IMR-90 (cell line): ENCODE results near the gene SSBP3. TPM values are rescaled to one million over a fixed set of nuclear protein-coding genes. Genes with fewer than 3 reads are reported as not detected.

Source experiments
- ATAC-seq: fragments of 200-7000 bp; cut with Tn5 transposase; 2 replicates; pipeline ENCODE4 v1.9.1; 2020; ENCODE audit warnings: low read depth, mild to moderate bottlenecking, moderate library complexity
- BruUV-seq: library from RNA; stranded (reverse); fragments of 400-500 nt; replicated peaks from 2 replicates; lab custom pipeline; 2021; lab: Mats Ljungman, UMichigan
- CTCF ChIA-PET: fragments of 300-600 bp; formaldehyde crosslinking; extraction: SDS; loops from one replicate; lab custom pipeline; 2021; ENCODE audit warnings: antibody characterized with exemption; lab: Yijun Ruan, JAX
- POLR2A ChIA-PET: fragments of 300-600 bp; sonication (Branson Sonifier 250); formaldehyde crosslinking; loops from one replicate; lab custom pipeline; 2022; ENCODE audit warnings: antibody characterized with exemption; ENCODE audit not compliant: unreplicated experiment; lab: Charles Lee
- DNase-seq: peaks from one replicate; pipeline ENCODE4 v3.0.0; 2013
- H2AFZ ChIP-seq: replicated peaks from 2 replicates; pipeline ENCODE3; 2013; ENCODE audit warnings: low read length, mild to moderate bottlenecking; ENCODE audit not compliant: poor library complexity
- H2AK5ac ChIP-seq: 2 replicates; pipeline ENCODE4 v1.6.1; 2013; ENCODE audit warnings: low read depth, low read length, inconsistent platforms
- H2AK9ac ChIP-seq: replicated peaks from 2 replicates; pipeline ENCODE3; 2013; ENCODE audit warnings: mild to moderate bottlenecking, low read depth, low read length, moderate library complexity; ENCODE audit not compliant: poor library complexity
- H2BK120ac ChIP-seq: 2 replicates; pipeline ENCODE4 v1.6.1; 2013; ENCODE audit warnings: low read depth, low read length, inconsistent platforms
- H2BK15ac ChIP-seq: 3 replicates; pipeline ENCODE4 v1.6.1; 2013; ENCODE audit warnings: low read depth, low read length, inconsistent platforms
- H2BK20ac ChIP-seq: 2 replicates; pipeline ENCODE4 v1.6.1; 2013; ENCODE audit warnings: low read depth, mild to moderate bottlenecking, inconsistent platforms, low read length, moderate library complexity
- H2BK5ac ChIP-seq: 2 replicates; pipeline ENCODE4 v1.6.1; 2013; ENCODE audit warnings: mild to moderate bottlenecking, low read depth, low read length, inconsistent platforms; ENCODE audit not compliant: poor library complexity, severe bottlenecking
- H3K14ac ChIP-seq: replicated peaks from 2 replicates; pipeline ENCODE4 v1.6.1; 2013; ENCODE audit warnings: low read depth, low read length, inconsistent platforms
- H3K18ac ChIP-seq: 2 replicates; pipeline ENCODE4 v1.6.1; 2013; ENCODE audit warnings: low read depth, low read length, control low read depth
- H3K23ac ChIP-seq: 2 replicates; pipeline ENCODE4 v1.6.1; 2013; ENCODE audit warnings: low read depth, low read length, inconsistent platforms
- H3K27ac ChIP-seq: 2 replicates; pipeline ENCODE4 v1.5.1; 2013; ENCODE audit warnings: mild to moderate bottlenecking, control low read depth, low read length; ENCODE audit not compliant: insufficient read depth
- H3K27me3 ChIP-seq: 2 replicates; pipeline ENCODE4 v1.6.1; 2013; ENCODE audit warnings: low read length; ENCODE audit not compliant: control insufficient read depth, insufficient read depth
- H3K36me3 ChIP-seq: 2 replicates; pipeline ENCODE4 v1.6.1; 2013; ENCODE audit warnings: low read length, mixed read lengths; ENCODE audit not compliant: control insufficient read depth, insufficient read depth
- H3K4ac ChIP-seq: 2 replicates; pipeline ENCODE4 v1.6.1; 2013; ENCODE audit warnings: low read depth, low read length, inconsistent platforms
- H3K4me1 ChIP-seq: 2 replicates; pipeline ENCODE4 v1.6.1; 2013; ENCODE audit warnings: low read length, mixed read lengths; ENCODE audit not compliant: control insufficient read depth, insufficient read depth
- H3K4me2 ChIP-seq: 2 replicates; pipeline ENCODE4 v1.6.1; 2013; ENCODE audit warnings: low read depth, mild to moderate bottlenecking, control low read depth, low read length, moderate library complexity
- H3K4me3 ChIP-seq: 2 replicates; pipeline ENCODE4 v1.5.1; 2013; ENCODE audit warnings: low read depth, mild to moderate bottlenecking, control low read depth, low read length, moderate library complexity; ENCODE audit not compliant: insufficient read depth
- H3K56ac ChIP-seq: 2 replicates; pipeline ENCODE4 v1.6.1; 2013; ENCODE audit warnings: low read length, inconsistent platforms; ENCODE audit not compliant: insufficient read depth; ENCODE audit errors: extremely low read depth
- H3K79me1 ChIP-seq, 2 experiments: 2 replicates each; pipeline ENCODE4 v1.6.1; 2013; ENCODE audit warnings: low read length in 2 of 2, inconsistent platforms in 1 of 2, low read depth in 1 of 2
- H3K9ac ChIP-seq: 2 replicates; pipeline ENCODE4 v1.6.1; 2013; ENCODE audit warnings: low read depth, low read length, control low read depth
- H3K9me1 ChIP-seq: 2 replicates; pipeline ENCODE4 v1.6.1; 2013; ENCODE audit warnings: low read length, inconsistent platforms; ENCODE audit not compliant: insufficient read depth
- H3K9me3 ChIP-seq: 2 replicates; pipeline ENCODE4 v1.6.1; 2013; ENCODE audit warnings: low read length; ENCODE audit not compliant: control insufficient read depth, insufficient read depth
- H4K20me1 ChIP-seq: 2 replicates; pipeline ENCODE4 v1.6.1; 2013; ENCODE audit warnings: low read length, inconsistent platforms; ENCODE audit not compliant: insufficient read depth
- H4K5ac ChIP-seq: 2 replicates; pipeline ENCODE4 v1.6.1; 2013; ENCODE audit warnings: mild to moderate bottlenecking, low read depth, low read length, control low read depth
- H4K8ac ChIP-seq, 2 experiments: 2 replicates each; pipeline ENCODE4 v1.6.1; 2013; ENCODE audit warnings: low read depth in 2 of 2, low read length in 2 of 2, control low read depth in 1 of 2, inconsistent platforms in 1 of 2
- H4K91ac ChIP-seq: 2 replicates; pipeline ENCODE4 v1.6.1; 2013; ENCODE audit warnings: low read depth, low read length, inconsistent platforms; ENCODE audit not compliant: insufficient read depth
- BHLHE40 ChIP-seq: fragments of 150-350 bp; IDR thresholded peaks from 2 replicates; pipeline ENCODE4 v1.6.1; 2016; ENCODE audit warnings: mild to moderate bottlenecking, low read depth, low read length
- CTCF ChIP-seq: conservative IDR thresholded peaks from 2 replicates; pipeline ENCODE4 v1.5.1; 2012; ENCODE audit warnings: mild to moderate bottlenecking, low read depth, low read length, improper control_type of control experiment
- ELK1 ChIP-seq: fragments of 150-350 bp; IDR thresholded peaks from 2 replicates; pipeline ENCODE4 v1.6.1; 2016; ENCODE audit warnings: low read depth, mild to moderate bottlenecking, low read length, moderate library complexity, borderline replicate concordance
- FOS ChIP-seq: fragments of 150-350 bp; IDR thresholded peaks from 2 replicates; pipeline ENCODE4 v1.6.1; 2016; ENCODE audit warnings: low read depth, low read length
- MAFK ChIP-seq: IDR thresholded peaks from 2 replicates; pipeline ENCODE4 v1.6.1; 2012; ENCODE audit warnings: low read depth, low read length, improper control_type of control experiment
- MAZ ChIP-seq: IDR thresholded peaks from 2 replicates; pipeline ENCODE4 v1.6.1; 2012; ENCODE audit warnings: low read depth, mild to moderate bottlenecking, low read length, improper control_type of control experiment, moderate library complexity, borderline replicate concordance
- MXI1 ChIP-seq: IDR thresholded peaks from 2 replicates; pipeline ENCODE4 v1.6.1; 2012; ENCODE audit warnings: low read depth, mild to moderate bottlenecking, low read length, moderate library complexity, borderline replicate concordance
- NFE2L2 ChIP-seq: fragments of 150-350 bp; IDR thresholded peaks from 2 replicates; pipeline ENCODE4 v1.6.1; 2016; ENCODE audit warnings: low read depth, mild to moderate bottlenecking, low read length
- POLR2A ChIP-seq: IDR thresholded peaks from 2 replicates; pipeline ENCODE4 v1.6.1; 2012; ENCODE audit warnings: mild to moderate bottlenecking, low read depth, low read length
- RAD21 ChIP-seq: IDR thresholded peaks from 2 replicates; pipeline ENCODE4 v1.6.1; 2012; ENCODE audit warnings: low read length, improper control_type of control experiment
- RCOR1 ChIP-seq: IDR thresholded peaks from 2 replicates; pipeline ENCODE4 v1.6.1; 2012; ENCODE audit warnings: mild to moderate bottlenecking, low read length, improper control_type of control experiment; ENCODE audit not compliant: insufficient replicate concordance
- RFX5 ChIP-seq: IDR thresholded peaks from 2 replicates; pipeline ENCODE4 v1.8.0; 2012; ENCODE audit warnings: low read depth, mild to moderate bottlenecking, low read length, moderate library complexity
- SMC3 ChIP-seq: fragments of 150-350 bp; IDR thresholded peaks from 2 replicates; pipeline ENCODE4 v1.6.1; 2016; ENCODE audit warnings: low read depth, mild to moderate bottlenecking, antibody characterized with exemption, low read length, moderate library complexity
- USF2 ChIP-seq: fragments of 150-350 bp; IDR thresholded peaks from 2 replicates; pipeline ENCODE4 v1.6.1; 2017; ENCODE audit warnings: mild to moderate bottlenecking, antibody characterized with exemption, low read length, low read depth
- WGBS, 2 experiments: methylation state at CpG; one replicate each; pipeline versions ENCODE4 v1.1.5 to v1.1.7; 2013; ENCODE audit warnings: missing lambda C conversion rate in 2 of 2; ENCODE audit not compliant: insufficient read length in 1 of 2; ENCODE audit errors: extremely low coverage in 2 of 2; 5-methylcytosine and 5-hydroxymethylcytosine counted together
- dilution Hi-C: fragments of 300-500 bp; cut with HindIII; formaldehyde crosslinking; loops from one replicate; pipeline ENCODE4 v1.14.3; 2018; ENCODE audit warnings: low sequenced_read_pairs; ENCODE audit not compliant: unreplicated experiment
- in situ Hi-C: fragments of 300-500 bp; cut with MboI; formaldehyde crosslinking; loops from 3 replicates; pipeline ENCODE4 v1.14.3; 2019; ENCODE audit warnings: low sequenced_read_pairs, inconsistent platforms, mixed read lengths
- intact Hi-C: fragments of 100-400 bp; cut with micrococcal nuclease; formaldehyde crosslinking; loops from 2 replicates; pipeline ENCODE4 v1.10.0; 2022
- polyA plus RNA-seq, 3 experiments: library from polyadenylated mRNA; depleted of rRNA; stranded (reverse); fragments of >200 nt; gene quantifications; 2 replicates each; pipeline ENCODE4 v1.2.3, GENCODE V29; 2012; ENCODE audit warnings: low replicate concordance in 1 of 3
- total RNA-seq: library from RNA; depleted of rRNA; stranded (reverse); fragments of >200 nt; gene quantifications from 2 replicates; pipeline ENCODE4 v1.2.3, GENCODE V29; 2012

SSBP3 gene
- total and polyA plus RNA-seq, 2 of the 4 experiments (the other 2 are of a cell fraction), result 10.9 to 39.6 TPM

GRCh38 chr1:54371038-54371941 lies 34.9 kb downstream of the SSBP3 start:
- in situ Hi-C loops, result no loop called here
- ChIA-PET POLR2A (no interaction called here), CTCF (no interaction called here)
- Histone ChIP-seq H3K9ac (no peak overlapping the region), H3K79me1 (peaks cover 53 to 92% of the 10 kb centered on the region in 2 experiments), H2BK15ac (no peak overlapping the region), H3K9me1 (peaks cover 29% of the 10 kb centered on the region), H3K56ac (no peak overlapping the region), H3K14ac (no peak overlapping the region), H3K27me3 (no peaks in the 10 kb centered on the region), H3K4ac (no peak overlapping the region; the same call in 1 of the 2 replicates), H2AFZ (no peak overlapping the region), H4K5ac (no peak overlapping the region), H3K27ac (no peak overlapping the region), H3K36me3 (peaks cover 14% of the 10 kb centered on the region), H2BK120ac (no peak overlapping the region; the same call in 1 of the 2 replicates), H2AK5ac (no peak overlapping the region; the same call in 1 of the 2 replicates), H4K8ac (no peak overlapping the region), H2BK20ac (no peak overlapping the region), H2BK5ac (no peak overlapping the region), H3K4me3 (no peak overlapping the region), H3K4me1 (peaks cover 12% of the 10 kb centered on the region), H4K91ac (no peak overlapping the region), H3K4me2 (no peak overlapping the region), H2AK9ac (peak overlapping the region; percentile 19), H3K18ac (no peak overlapping the region), H3K9me3 (no peaks in the 10 kb centered on the region), H4K20me1 (peaks cover 47% of the 10 kb centered on the region), H3K23ac (no peak overlapping the region)
- no TSS peak for BruUV-seq
- dilution Hi-C loops, result no loop called here
- DNase-seq, result no peak
- intact Hi-C loops, result no loop called here
- ATAC-seq, result no peak
- 93% methylated on average over 3 of the region's 17 CpGs; no CpG with 5 or more reads in 1 of the 2 experiments for WGBS, 2 experiments
- TF ChIP-seq MAZ (no peak), FOS (no peak), POLR2A (no peak), CTCF (no peak), SMC3 (no peak), RAD21 (no peak), NFE2L2 (no peak), MXI1 (no peak), ELK1 (no peak), MAFK (no peak), USF2 (no peak), RCOR1 (no peak), RFX5 (no peak), BHLHE40 (no peak)
